Right cardiac atrium (tissue), 5 donors: ENCODE data around the gene LRRC3B. TPM values are rescaled to one million over a fixed set of nuclear protein-coding genes. Genes with fewer than 3 reads are reported as not detected.
A peak's percentile ranks its signal among the peaks of the same experiment; 100 is the strongest.

Source experiments
- ATAC-seq, 2 donors: fragments of 200-7000 bp; cut with Tn5 transposase; one replicate each; pipeline versions ENCODE4 v1.8.0 to v1.9.1; 2020; ENCODE audit warnings: moderate library complexity in 2 of 2, mild to moderate bottlenecking in 1 of 2
- DNase-seq, 3 donors: peaks; one replicate each; pipeline ENCODE4 v3.0.0-alpha.2; 2020
- H3K27ac ChIP-seq: one replicate; pipeline ENCODE4 v1.5.1; 2013; ENCODE audit warnings: mild to moderate bottlenecking, low read length, control low read depth, moderate library complexity
- H3K27me3 ChIP-seq: one replicate; pipeline ENCODE4 v1.6.1; 2013; ENCODE audit not compliant: control insufficient read depth, insufficient read depth
- H3K4me1 ChIP-seq: one replicate; pipeline ENCODE4 v1.6.1; 2013; ENCODE audit warnings: low read length; ENCODE audit not compliant: control insufficient read depth, insufficient read depth
- H3K4me3 ChIP-seq: one replicate; pipeline ENCODE4 v1.5.1; 2013; ENCODE audit warnings: low read length, control low read depth
- H3K9me3 ChIP-seq: one replicate; pipeline ENCODE4 v1.6.1; 2013; ENCODE audit warnings: low read length; ENCODE audit not compliant: control insufficient read depth
- WGBS: extraction: QIAGEN DNeasy Blood & Tissue Kit; methylation state at CpG from one replicate; pipeline ENCODE4 v1.1.7; 2013; 5-methylcytosine and 5-hydroxymethylcytosine counted together
- intact Hi-C, 4 donors: fragments of 100-400 bp; cut with DNase I; formaldehyde crosslinking; loops; one replicate each; pipeline versions ENCODE4 v1.11.0 to v1.14.0; 2022 to 2023
- polyA plus RNA-seq: library from polyadenylated mRNA; stranded (reverse); fragments of 200-250 nt; gene quantifications from one replicate; pipeline ENCODE4 v1.2.3, GENCODE V29; 2013
- total RNA-seq, 4 donors: library from RNA; stranded (reverse); fragmentation: NEBNext Ultra II Directional; extraction: Animal tissue kit (Norgen Biotek cat#: 25700); gene quantifications; one replicate each; pipeline ENCODE4 v1.2.1, GENCODE V29; 2021
- donor health status: healthy with polysubstance abuse.
- donor health status: DM: no; HTN: yes; CAD: no.
- donor health status: DM: no; HTN: no; CAD: no.
- donor health status: DM: no; HTN: yes; CAD: no; lungs with severe emphysema.
- donor health status: DM: yes; HTN: yes; CAD: no.

LRRC3B gene
- total and polyA plus RNA-seq, 5 donors = 0.03 to 0.68 (median 0.16) TPM; not detected in 2

DNA sequence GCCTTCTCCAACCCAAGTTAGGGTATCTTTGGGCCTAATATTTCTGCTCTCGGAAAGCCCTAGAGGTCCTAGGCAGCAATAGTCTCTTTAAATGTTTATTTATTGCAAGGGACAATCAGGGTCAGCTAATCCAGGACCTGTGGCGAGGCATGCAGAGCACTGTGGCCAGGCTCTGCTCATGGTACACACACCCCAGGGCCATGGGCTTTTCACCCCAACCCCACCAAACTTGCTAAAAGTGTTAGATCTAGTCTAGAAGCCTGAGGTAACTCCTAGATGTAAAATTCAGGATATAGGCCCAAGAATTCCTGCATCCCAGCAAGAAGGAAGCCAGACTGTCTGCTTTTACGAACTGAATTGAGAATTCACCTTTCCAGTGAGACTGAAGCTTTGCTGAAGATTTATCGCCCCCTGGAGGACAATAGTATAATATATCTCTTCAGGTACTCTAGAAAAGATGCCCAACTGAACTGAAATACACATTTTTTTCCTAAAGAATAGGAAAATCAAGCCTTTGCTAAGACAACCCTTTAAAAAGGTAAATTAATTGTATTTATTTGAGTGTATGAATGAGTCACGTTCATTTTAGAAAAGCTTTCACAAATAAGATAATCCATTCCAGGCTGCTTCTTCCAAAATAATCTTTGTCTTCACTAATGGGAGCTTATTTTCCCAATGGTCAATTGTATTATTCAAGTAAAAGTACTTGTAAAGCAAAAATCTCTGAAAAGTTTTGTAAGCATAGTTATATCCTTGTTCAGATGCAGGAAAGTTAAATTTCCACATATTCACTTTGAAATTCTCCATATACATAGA is 89.8 kb downstream of the LRRC3B start:
- peak in 1 of 2 donors; percentile 56 for ATAC-seq
- 37% methylated on average over 5 of the region's 5 CpGs for WGBS
- Histone ChIP-seq H3K4me3 (no peak overlapping the region), H3K9me3 (no peaks in the 10 kb centered on the region), H3K4me1 (no peaks in the 10 kb centered on the region), H3K27ac (no peak overlapping the region), H3K27me3 (no peaks in the 10 kb centered on the region)
- peak in 1 of 3 donors; percentile 18 for DNase-seq
- intact Hi-C loops = loop anchor here in 2 of 4 donors (5.0 kb wide), 4 partner anchors 800 to 1065 kb away; no protein-coding TSS in a partner anchor

- Histone ChIP-seq H3K4me1 (no peaks in the 10 kb centered on the region), H3K27me3 (no peaks in the 10 kb centered on the region), H3K9me3 (no peaks in the 10 kb centered on the region), H3K4me3 (no peak overlapping the region), H3K27ac (no peak overlapping the region)
- DNase-seq (no peak), ATAC-seq (no peak)
- WGBS = 74% methylated on average over 3 of the region's 3 CpGs
- intact Hi-C loops = loop anchor here in 2 of 4 donors (5.0 kb wide), 4 partner anchors 801 to 1066 kb away; no protein-coding TSS in a partner anchor
Observed at GRCh38 chr3:26713091-26713490, 90.5 kb downstream of the LRRC3B start.

DNA sequence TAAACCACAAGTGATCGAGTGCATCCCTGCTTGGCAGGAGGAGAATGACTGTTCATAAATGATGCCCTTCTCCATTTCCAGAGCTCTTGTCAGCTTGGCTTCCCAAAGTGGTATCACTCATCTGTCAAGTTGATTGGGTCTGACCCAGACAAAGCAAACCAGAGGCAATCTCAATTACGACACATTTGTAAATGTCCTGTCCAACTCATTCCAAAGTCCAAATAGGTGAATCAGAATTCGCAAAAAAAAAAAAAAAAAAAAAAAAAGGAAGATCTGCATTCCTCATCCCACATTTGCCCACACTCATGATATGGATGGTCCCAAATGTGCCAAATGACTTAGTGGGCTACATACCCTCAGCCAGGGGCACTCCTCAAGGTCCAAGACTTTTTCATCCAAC is 91.9 kb downstream of the LRRC3B start:
- Histone ChIP-seq H3K27ac (no peak overlapping the region), H3K4me1 (no peaks in the 10 kb centered on the region), H3K4me3 (no peak overlapping the region), H3K9me3 (no peaks in the 10 kb centered on the region), H3K27me3 (no peaks in the 10 kb centered on the region)
- no peak for ATAC-seq
- DNase-seq = no peak
- WGBS = 84% methylated on average over 3 of the region's 3 CpGs
- intact Hi-C loops = loop anchor here in 2 of 4 donors (5.0 kb wide), 4 partner anchors 802 to 1067 kb away; no protein-coding TSS in a partner anchor

DNA sequence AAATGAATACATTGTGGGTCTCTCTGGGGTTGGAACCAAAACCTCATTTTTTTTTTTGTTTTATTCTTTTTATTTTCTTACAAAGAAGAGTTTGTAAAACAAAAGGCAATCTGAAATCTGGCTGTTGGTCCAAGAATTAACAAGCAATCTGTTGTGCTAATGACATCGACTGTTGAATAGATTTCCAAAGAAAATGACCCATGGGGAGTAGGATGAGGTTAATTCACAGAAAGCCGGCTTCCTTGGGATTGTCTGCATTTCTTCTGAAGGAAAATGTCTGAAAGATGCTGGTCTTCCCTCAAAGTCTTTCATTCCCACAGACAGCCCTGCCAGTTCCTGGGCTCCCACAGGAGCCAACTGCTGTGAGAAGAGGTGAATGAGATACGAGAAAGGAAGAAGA is 92.9 kb downstream of the LRRC3B start:
- no peak for ATAC-seq

GRCh38 chr3:26718315-26718714 is 95.7 kb downstream of the LRRC3B start:
- H3K4me1 ChIP-seq = no peaks in the 10 kb centered on the region
- no peaks in the 10 kb centered on the region for H3K27me3 ChIP-seq
- no peaks in the 10 kb centered on the region for H3K9me3 ChIP-seq
- no peak overlapping the region for H3K4me3 ChIP-seq
- WGBS = 60% methylated on average over 1 of the region's 1 CpG
- DNase-seq = no peak
- no peak overlapping the region for H3K27ac ChIP-seq
- no peak for ATAC-seq
- intact Hi-C loops = no loop called here

More for the DNA sequence above, 92.9 kb downstream of the LRRC3B start:
- Histone ChIP-seq H3K4me1 (no peaks in the 10 kb centered on the region), H3K27ac (no peak overlapping the region), H3K9me3 (no peaks in the 10 kb centered on the region), H3K4me3 (no peak overlapping the region), H3K27me3 (no peaks in the 10 kb centered on the region)
- 65% methylated on average over 3 of the region's 3 CpGs for WGBS
- peak in 1 of 3 donors; percentile 13 for DNase-seq
- intact Hi-C loops = no loop called here

DNA sequence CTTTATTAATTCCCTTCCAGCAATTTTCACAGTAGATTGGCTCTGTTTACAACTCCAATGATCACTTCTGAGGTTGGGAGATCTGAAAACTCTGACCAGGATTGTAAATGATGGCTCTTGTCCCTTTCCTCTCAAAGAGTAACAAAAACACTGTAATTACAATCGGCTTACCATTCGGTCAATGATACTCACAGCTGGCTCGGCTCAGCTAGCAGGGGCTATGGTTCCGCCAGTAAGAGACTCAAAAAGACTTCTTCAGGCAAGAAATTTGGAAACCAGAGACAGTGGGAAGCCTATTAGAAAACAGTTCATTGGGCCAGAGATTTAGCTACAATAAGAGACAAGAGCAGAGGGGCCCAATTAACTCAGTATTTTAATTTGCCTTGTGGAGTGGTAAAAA is 96.6 kb downstream of the LRRC3B start:
- Histone ChIP-seq H3K9me3 (no peaks in the 10 kb centered on the region), H3K27me3 (no peaks in the 10 kb centered on the region), H3K27ac (no peak overlapping the region), H3K4me1 (no peaks in the 10 kb centered on the region), H3K4me3 (no peak overlapping the region)
- WGBS = 44% methylated on average over 4 of the region's 4 CpGs
- DNase-seq (peak in 2 of 3 donors; percentile 19 to 55), ATAC-seq (no peak)
- intact Hi-C loops = no loop called here

DNA sequence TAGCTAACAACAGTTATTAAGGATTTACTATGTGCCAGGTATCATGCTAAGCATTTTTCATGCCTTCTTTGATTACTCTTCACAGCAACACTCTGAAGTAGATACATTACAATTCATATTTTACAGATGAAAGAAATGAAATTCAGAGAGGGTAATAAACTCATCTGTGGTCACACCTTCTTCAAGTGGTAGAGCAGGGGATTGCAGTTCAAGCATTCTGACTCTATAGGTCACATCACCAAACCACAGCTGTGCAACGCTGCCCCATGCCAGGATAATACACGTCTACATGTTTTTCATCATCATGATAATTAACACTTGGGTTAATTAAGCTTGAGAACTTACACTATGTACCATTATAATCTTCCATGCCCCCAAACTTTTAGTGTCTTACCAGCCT is 98.5 kb downstream of the LRRC3B start:
- no peaks in the 10 kb centered on the region for H3K4me1 ChIP-seq
- ATAC-seq = no peak
- no peaks in the 10 kb centered on the region for H3K27me3 ChIP-seq
- no peak for DNase-seq
- WGBS = 86% methylated on average over 2 of the region's 2 CpGs
- no peak overlapping the region for H3K4me3 ChIP-seq
- intact Hi-C loops = no loop called here
- H3K27ac ChIP-seq = no peak overlapping the region
- no peaks in the 10 kb centered on the region for H3K9me3 ChIP-seq

DNA sequence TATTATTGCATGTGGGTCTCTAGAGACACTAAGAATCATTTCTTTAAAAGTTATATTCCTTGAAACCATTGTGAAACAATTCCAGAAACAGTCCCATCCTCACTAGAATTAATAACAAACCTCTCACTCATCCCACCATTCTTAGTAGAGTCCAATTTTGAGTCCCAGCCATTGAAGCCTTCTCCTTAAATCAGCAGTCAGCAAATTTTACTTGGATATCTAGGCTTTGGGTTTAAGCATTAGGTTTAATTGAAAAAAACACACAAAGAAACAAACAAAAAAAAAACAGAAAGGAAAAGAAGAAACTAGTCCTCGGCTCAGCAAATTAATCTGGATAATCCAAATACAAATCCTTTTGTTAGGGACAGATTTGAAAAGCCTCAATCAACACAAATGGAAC is 109.3 kb downstream of the LRRC3B start:
- H3K27ac ChIP-seq = no peak overlapping the region
- DNase-seq (no peak), ATAC-seq (no peak)
- no peaks in the 10 kb centered on the region for H3K4me1 ChIP-seq
- H3K4me3 ChIP-seq = no peak overlapping the region
- no peaks in the 10 kb centered on the region for H3K9me3 ChIP-seq
- intact Hi-C loops = no loop called here
- 94% methylated on average over 1 of the region's 1 CpG for WGBS
- H3K27me3 ChIP-seq = no peaks in the 10 kb centered on the region

DNA sequence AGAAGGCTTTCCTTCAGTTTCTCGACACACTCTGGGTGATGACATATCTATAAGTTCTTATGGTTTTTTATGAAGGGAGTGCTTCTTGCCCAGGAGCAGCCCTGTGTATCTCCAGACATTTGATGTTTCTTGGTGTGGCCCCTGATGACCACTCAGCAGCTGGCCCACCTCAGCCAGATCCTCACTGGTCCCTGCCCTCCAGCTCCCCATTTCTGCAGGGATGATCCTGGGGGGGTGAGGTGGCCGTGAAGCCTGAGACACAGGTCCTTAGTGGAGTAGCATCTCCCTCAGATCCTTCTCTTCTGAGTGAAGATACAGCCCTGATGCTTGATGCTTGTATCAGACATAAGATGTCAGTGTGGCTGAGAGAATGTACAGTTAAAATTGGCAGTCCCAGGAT is 127.7 kb downstream of the LRRC3B start:
- H3K27me3 ChIP-seq = no peaks in the 10 kb centered on the region
- no peak overlapping the region for H3K4me3 ChIP-seq
- no peak overlapping the region for H3K27ac ChIP-seq
- no peak for ATAC-seq
- no peaks in the 10 kb centered on the region for H3K9me3 ChIP-seq
- no peak for DNase-seq
- WGBS = 63% methylated on average over 2 of the region's 2 CpGs
- no peaks in the 10 kb centered on the region for H3K4me1 ChIP-seq
- intact Hi-C loops = no loop called here

DNA sequence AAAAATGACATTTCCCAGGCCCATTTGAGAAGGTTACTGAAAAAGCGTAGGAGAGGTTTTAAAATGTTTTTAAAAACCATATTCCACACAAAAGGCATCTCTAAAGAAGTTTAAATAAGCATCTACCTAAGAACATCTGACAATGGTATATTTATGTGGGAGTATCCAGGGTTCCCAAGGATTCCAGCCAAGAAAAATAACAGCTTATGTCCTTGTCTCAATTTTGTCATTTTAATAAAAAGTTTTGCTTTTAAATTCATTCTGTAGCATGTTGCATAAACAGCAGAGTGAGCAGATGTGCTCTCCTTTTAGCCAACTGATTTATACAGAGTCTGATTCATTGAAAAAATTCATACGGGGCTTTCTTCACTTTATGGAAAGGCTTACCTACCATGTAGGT is 129.9 kb downstream of the LRRC3B start:
- H3K27me3 ChIP-seq = no peaks in the 10 kb centered on the region
- DNase-seq (no peak), ATAC-seq (no peak)
- H3K4me1 ChIP-seq = no peaks in the 10 kb centered on the region
- intact Hi-C loops = no loop called here
- WGBS = 67% methylated on average over 2 of the region's 2 CpGs
- H3K9me3 ChIP-seq = no peaks in the 10 kb centered on the region
- no peak overlapping the region for H3K27ac ChIP-seq
- H3K4me3 ChIP-seq = no peak overlapping the region

- H3K9me3 ChIP-seq = no peaks in the 10 kb centered on the region
- no peak overlapping the region for H3K27ac ChIP-seq
- no peaks in the 10 kb centered on the region for H3K27me3 ChIP-seq
- no peak for ATAC-seq
- no peaks in the 10 kb centered on the region for H3K4me1 ChIP-seq
- no peak for DNase-seq
- no peak overlapping the region for H3K4me3 ChIP-seq
- intact Hi-C loops = no loop called here
Observed at GRCh38 chr3:26753095-26753494, 130.5 kb downstream of the LRRC3B start.
